Fibroblast of lung (primary cell): ENCODE results near the gene ATP8A1.

Experiments used
- EZH2 ChIP-seq: IDR thresholded peaks from 2 replicates; pipeline ENCODE4 v1.5.1; 2012; ENCODE audit warnings: low read length, control low read depth, mild to moderate bottlenecking; ENCODE audit errors: missing control alignments
- TF ChIP-seq, protein P1 (sequence below), 2 donors: IDR thresholded peaks in 1 of 2; conservative IDR thresholded peaks in 1 of 2; 1 replicate in 1 of 2; 2 replicates in 1 of 2; pipeline ENCODE4 v1.5.1; 2011 to 2012; ENCODE audit warnings: low read length in 2 of 2, control low read depth in 1 of 2, inconsistent platforms in 1 of 2, low read depth in 1 of 2, mild to moderate bottlenecking in 1 of 2

DNA sequence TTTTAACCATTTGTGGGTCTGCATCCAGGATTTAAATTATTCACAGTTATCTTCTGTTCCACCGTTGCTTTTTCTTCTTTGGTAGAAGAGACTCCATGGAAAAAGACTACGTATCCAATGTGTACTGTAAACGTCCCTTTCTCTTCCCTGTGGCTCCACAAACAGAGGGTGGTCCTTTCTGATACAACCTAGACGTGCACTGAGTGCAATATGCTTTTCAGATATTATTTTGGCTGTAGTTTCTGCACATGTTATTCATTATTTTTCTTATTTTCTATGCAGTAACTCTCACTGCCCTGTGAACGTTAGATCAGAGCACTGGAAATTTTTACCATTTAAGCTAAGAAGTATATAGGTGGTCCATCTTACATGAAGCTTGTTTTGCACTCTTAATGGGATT is 186.9 kb downstream of the ATP8A1 start:
- TF ChIP-seq, protein P1, sequence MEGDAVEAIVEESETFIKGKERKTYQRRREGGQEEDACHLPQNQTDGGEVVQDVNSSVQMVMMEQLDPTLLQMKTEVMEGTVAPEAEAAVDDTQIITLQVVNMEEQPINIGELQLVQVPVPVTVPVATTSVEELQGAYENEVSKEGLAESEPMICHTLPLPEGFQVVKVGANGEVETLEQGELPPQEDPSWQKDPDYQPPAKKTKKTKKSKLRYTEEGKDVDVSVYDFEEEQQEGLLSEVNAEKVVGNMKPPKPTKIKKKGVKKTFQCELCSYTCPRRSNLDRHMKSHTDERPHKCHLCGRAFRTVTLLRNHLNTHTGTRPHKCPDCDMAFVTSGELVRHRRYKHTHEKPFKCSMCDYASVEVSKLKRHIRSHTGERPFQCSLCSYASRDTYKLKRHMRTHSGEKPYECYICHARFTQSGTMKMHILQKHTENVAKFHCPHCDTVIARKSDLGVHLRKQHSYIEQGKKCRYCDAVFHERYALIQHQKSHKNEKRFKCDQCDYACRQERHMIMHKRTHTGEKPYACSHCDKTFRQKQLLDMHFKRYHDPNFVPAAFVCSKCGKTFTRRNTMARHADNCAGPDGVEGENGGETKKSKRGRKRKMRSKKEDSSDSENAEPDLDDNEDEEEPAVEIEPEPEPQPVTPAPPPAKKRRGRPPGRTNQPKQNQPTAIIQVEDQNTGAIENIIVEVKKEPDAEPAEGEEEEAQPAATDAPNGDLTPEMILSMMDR (conservative IDR thresholded peaks at IDR 0.05 in 1 of 2, IDR thresholded peaks at IDR 0.05 in 1 of 2; ENCODE audit: low read depth in 1 of 2, low read length in 2 of 2) = no peak
- TF ChIP-seq EZH2 = no peak
